ENCODE measurements around the gene THUMPD3.

DNA sequence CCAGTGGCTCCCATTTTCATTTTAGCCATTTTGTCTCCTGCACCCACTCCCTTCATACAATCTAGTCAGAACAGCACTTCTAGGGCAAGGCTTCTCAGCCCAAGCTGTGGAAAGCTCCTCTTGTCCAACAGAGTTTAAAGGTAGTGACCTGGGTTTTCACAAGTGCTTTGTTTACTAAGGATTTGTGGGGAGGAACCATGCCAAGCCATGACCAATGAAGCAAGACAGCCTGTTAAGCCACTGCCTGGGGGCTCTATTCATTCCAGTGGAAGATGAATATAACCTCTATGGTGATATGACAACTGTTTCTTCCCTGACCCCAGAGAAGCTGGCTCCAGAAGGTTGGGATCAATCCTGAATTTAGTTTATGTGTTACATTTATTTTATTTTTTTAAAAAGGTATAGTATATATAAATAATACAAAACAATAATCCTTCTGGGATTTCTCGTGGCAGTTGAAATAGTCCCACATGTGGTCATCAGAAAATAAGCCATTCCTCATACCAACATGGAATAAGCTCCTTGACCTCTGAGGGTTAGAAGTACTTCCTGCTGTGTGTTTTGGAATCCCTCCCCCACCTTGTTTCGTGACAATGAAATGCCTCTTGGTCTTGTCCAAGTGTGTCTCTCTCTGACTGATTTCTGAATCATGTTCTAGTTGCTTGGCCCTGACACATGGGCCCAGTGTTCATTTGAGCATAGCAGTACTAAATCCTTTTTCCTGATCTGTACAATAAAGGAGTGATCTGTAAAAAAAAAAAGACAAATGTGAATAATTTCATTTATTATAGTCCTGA lies 13.3 kb upstream of the THUMPD3 start:
- TF ChIP-seq, protein P1, sequence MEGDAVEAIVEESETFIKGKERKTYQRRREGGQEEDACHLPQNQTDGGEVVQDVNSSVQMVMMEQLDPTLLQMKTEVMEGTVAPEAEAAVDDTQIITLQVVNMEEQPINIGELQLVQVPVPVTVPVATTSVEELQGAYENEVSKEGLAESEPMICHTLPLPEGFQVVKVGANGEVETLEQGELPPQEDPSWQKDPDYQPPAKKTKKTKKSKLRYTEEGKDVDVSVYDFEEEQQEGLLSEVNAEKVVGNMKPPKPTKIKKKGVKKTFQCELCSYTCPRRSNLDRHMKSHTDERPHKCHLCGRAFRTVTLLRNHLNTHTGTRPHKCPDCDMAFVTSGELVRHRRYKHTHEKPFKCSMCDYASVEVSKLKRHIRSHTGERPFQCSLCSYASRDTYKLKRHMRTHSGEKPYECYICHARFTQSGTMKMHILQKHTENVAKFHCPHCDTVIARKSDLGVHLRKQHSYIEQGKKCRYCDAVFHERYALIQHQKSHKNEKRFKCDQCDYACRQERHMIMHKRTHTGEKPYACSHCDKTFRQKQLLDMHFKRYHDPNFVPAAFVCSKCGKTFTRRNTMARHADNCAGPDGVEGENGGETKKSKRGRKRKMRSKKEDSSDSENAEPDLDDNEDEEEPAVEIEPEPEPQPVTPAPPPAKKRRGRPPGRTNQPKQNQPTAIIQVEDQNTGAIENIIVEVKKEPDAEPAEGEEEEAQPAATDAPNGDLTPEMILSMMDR (IDR thresholded peaks at IDR 0.05) = no peak
- no peak for TF ChIP-seq POLR2A (IDR thresholded peaks at IDR 0.05)
